ENCODE data around the gene NIPAL4. TPM values are rescaled to one million over a fixed set of nuclear protein-coding genes. Genes with fewer than 3 reads are reported as not detected.

Gene NIPAL4
- total and polyA plus RNA-seq, 8 donors: 0.19 to 8.3 (median 3.3) TPM; not detected in 1

GRCh38 chr5:157468293-157468965 lies 8.4 kb downstream of the NIPAL4 start:
- Histone ChIP-seq H3K27ac (no peak overlapping the region), H3K36me3 (peaks cover 0 to 20% (median 9%) of the 10 kb centered on the region in 4 donors), H3K4me3 (no peak overlapping the region), H3K4me1 (peaks cover 0 to 22% (median 8%) of the 10 kb centered on the region in 4 donors), H3K9me3 (no peaks in the 10 kb centered on the region), H3K27me3 (no peaks in the 10 kb centered on the region)
- DNase-seq: no peak
- 93 to 95% (median 94%) methylated on average over 13 of the region's 13 CpGs for WGBS, 5 donors
- no peak for TF ChIP-seq CTCF (IDR thresholded peaks at IDR 0.05)
- no peak for TF ChIP-seq POLR2AphosphoS5 (IDR thresholded peaks at IDR 0.05)
- TF ChIP-seq POLR2A (IDR thresholded peaks at IDR 0.05): no peak
- no peak for TF ChIP-seq EP300 (IDR thresholded peaks at IDR 0.05)
- intact Hi-C loops (cut with DNase I; ENCODE audit: low total_unique reads): no loop called here

- H3K9me3 ChIP-seq: no peaks in the 10 kb centered on the region
- intact Hi-C loops (cut with DNase I; ENCODE audit: low total_unique reads): no loop called here
- WGBS, 5 donors: 93 to 97% (median 96%) methylated on average over 7 of the region's 7 CpGs
These were observed 9.1 kb downstream of the NIPAL4 start for GRCh38 chr5:157469073-157469472.

DNA sequence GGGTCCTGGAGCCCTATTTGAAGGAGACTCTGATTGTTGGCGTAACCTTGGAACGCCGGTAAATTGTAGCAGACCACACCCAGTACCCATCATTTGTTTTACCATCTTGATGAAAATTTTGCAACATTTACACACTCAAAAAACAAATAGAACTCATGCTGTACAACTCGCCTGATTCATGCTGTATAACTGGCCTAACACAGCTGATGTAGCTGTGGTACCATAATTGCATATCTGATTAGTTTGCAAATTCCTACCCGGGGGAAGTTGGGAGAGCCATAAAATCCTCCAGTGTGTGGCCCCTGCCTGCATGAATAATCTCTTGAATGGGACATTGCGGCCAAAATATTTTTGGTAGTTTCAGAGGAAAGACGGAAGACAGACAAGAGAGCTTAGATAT lies 9.7 kb downstream of the NIPAL4 start:
- Histone ChIP-seq H3K27ac (peak overlapping the region in 1 of 5 donors; percentile 34), H3K4me3 (no peak overlapping the region), H3K36me3 (peaks cover 0 to 20% (median 9%) of the 10 kb centered on the region in 4 donors), H3K9me3 (no peaks in the 10 kb centered on the region), H3K27me3 (no peaks in the 10 kb centered on the region), H3K4me1 (peaks cover 0 to 17% (median 6%) of the 10 kb centered on the region in 4 donors)
- DNase-seq: no peak
- TF ChIP-seq POLR2AphosphoS5 (IDR thresholded peaks at IDR 0.05): no peak
- no peak for TF ChIP-seq POLR2A (IDR thresholded peaks at IDR 0.05)
- TF ChIP-seq CTCF (IDR thresholded peaks at IDR 0.05): no peak
- TF ChIP-seq EP300 (IDR thresholded peaks at IDR 0.05): no peak
- intact Hi-C loops (cut with DNase I; ENCODE audit: low total_unique reads): loop anchor here (5.0 to 10.0 kb wide), 2 partner anchors 37 to 145 kb away; no protein-coding TSS in a partner anchor
- WGBS, 5 donors: 58 to 72% (median 65%) methylated on average over 7 of the region's 7 CpGs

More at GRCh38 chr5:157469073-157469472, 9.1 kb downstream of the NIPAL4 start:
- Histone ChIP-seq H3K4me3 (no peak overlapping the region), H3K36me3 (peaks cover 0 to 20% (median 9%) of the 10 kb centered on the region in 4 donors), H3K4me1 (peaks cover 0 to 21% (median 9%) of the 10 kb centered on the region in 4 donors), H3K27me3 (no peaks in the 10 kb centered on the region), H3K27ac (no peak overlapping the region)
- DNase-seq: no peak
- no peak for TF ChIP-seq CTCF (IDR thresholded peaks at IDR 0.05)
- TF ChIP-seq EP300 (IDR thresholded peaks at IDR 0.05): no peak
- TF ChIP-seq POLR2A (IDR thresholded peaks at IDR 0.05): no peak
- TF ChIP-seq POLR2AphosphoS5 (IDR thresholded peaks at IDR 0.05): no peak

- Histone ChIP-seq H3K36me3 (peaks cover 0 to 20% (median 9%) of the 10 kb centered on the region in 4 donors), H3K4me1 (peaks cover 0 to 18% (median 4%) of the 10 kb centered on the region in 4 donors), H3K27ac (peak overlapping the region in 1 of 5 donors; percentile 29), H3K4me3 (no peak overlapping the region), H3K27me3 (no peaks in the 10 kb centered on the region), H3K9me3 (no peaks in the 10 kb centered on the region)
- intact Hi-C loops (cut with DNase I; ENCODE audit: low total_unique reads): loop anchor here (5.0 to 10.0 kb wide), 2 partner anchors 38 to 146 kb away; no protein-coding TSS in a partner anchor
- WGBS, 5 donors: 15 to 50% (median 27%) methylated on average over 1 of the region's 1 CpG
- TF ChIP-seq POLR2AphosphoS5 (IDR thresholded peaks at IDR 0.05): no peak
- no peak for TF ChIP-seq POLR2A (IDR thresholded peaks at IDR 0.05)
- TF ChIP-seq EP300 (IDR thresholded peaks at IDR 0.05): no peak
- no peak for TF ChIP-seq CTCF (IDR thresholded peaks at IDR 0.05)
- DNase-seq: no peak
These were observed 10.6 kb downstream of the NIPAL4 start for GRCh38 chr5:157470631-157471030.

Measured in stomach (tissue), 9 donors.